IPS-NIHi11 (cell line): ENCODE measurements around the gene ZNF253.
"Not testable (repeated sequence)": the region's sequence is repeated elsewhere in the genome, so short reads cannot be mapped to it uniquely, and the experiment has no call there.

Experiments used
- DNase-seq: peaks from one replicate; pipeline ENCODE4 v3.0.0; 2012; ENCODE audit warnings: mixed read lengths, low spot score

Gene ZNF253

DNA sequence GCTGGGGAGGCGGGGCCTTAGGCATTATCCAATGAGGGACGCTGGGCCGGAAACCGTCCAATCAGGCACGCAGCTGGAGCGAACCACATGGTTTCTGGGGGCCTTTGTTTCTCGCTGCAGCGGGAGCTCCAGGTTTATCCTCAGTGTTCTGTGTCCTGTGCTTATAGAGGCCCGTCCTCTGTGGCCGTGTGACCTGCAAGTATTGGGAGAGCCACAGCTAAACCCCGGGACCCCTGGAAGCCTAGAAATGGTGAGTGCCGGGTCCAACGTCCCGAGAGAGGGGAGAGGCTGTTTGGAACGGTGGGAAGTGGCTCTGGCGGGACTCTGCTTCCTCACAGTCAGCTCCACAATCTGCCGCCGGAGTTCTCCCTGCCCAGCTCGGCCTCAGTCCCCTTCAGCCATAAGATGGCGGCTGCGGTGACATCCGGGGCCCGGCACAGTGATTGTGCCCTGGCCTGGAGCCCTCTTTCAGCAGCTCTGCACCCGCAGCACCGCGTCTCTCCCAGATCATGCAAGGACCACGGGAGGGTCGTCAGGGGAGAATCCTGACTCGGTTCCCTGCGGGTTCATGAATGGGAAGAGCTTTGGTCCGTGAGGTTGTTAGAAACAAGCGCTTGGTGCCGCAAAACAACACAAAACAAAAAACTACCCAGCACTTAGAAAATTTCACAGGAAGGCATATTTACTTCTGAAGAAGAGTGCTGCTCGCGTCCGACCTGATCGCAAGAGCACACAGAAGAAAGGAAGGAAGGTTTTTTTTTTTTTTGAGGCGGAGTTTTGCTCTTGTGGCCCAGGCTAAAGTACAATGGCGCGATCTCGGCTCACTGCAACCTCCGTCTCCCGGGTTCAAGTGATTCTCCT lies at the start of gene ZNF253:
Gene ZNF253, plus strand, starts transcription at position 133 of the 861 bp plus-strand sequence. Its CDS starts 115 bp downstream, at position 248.
- peak; percentile 84 for DNase-seq

DNA sequence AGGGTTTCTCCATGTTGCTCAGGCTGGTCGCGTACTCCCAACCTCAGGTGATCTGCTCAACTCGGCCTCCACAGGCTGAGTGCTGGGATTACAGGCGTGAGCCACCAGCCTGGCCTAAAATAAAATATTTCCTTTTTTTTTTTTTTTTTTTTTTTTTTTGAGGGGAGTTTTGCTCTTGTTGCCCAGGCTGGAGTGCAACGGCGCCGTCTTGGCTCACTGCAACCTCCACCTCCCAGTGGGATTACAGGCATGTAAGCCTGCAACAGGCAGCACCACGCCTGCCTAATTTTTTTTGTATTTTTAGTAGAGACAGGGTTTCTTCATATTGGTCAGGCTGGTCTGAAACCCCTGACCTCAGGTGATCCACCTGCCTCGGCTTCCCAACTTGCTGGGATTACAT lies 49.0 kb upstream of the ZNF253 start:
- DNase-seq: no peak

- no peak for DNase-seq
Measured at GRCh38 chr19:19817357-19817756, 48.3 kb upstream of the ZNF253 start.

DNA sequence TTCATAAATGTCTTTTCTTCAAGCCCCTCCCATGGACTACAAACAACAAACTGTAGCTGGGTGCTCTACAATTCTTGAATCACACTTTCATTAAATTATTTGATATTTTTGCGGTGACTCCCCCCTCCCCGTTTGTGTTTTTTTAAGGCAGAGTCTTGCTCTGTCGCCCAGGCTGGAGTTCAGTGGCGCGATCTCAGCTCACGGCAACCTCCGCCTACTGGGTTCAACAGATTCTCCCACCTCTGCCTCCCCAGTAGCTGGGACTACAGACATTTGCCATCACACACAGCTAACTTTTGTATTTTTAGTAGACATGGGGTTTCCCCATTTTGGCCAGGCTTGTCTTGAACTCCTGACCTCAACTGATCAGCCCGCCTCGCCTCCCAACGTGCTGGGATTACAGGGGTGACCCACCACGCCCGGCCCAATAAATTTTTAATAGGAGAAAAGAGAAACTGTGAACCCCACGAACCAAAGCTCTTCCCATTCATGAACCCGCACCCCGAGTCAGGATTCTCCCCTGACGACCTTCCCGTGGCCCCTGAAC lies 44.8 kb upstream of the ZNF253 start:
- DNase-seq: no peak

GRCh38 chr19:19821366-19821951 lies 44.2 kb upstream of the ZNF253 start, which contains the start of gene ZNF506:
ZNF506 (minus strand) TSS chr19:19821750; CDS start chr19:19821603, 147 bp downstream.
- DNase-seq: peak; percentile 90

DNA sequence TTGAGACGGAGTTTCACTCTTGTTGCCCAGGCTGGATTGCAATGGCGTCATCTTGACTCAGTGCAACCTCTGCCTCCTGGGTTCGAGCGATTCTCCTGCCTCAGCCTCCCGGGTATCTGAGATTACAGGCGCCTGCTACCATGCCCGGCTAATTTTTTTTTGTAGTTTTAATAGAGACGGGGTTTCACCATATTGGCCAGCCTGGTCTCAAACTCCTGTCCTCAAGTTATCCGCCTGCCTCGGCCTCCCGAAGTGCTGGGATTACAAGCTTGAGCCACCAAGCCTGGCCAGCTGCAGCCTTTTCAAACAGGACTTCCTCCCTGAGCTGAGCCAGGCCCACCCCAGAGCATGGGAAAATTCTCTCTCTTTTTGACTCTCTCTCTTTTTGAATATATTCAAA lies 43.7 kb upstream of the ZNF253 start:
- DNase-seq: not testable (repeated sequence)

- DNase-seq: no peak
Measured at GRCh38 chr19:19823916-19824315, 41.8 kb upstream of the ZNF253 start.

DNA sequence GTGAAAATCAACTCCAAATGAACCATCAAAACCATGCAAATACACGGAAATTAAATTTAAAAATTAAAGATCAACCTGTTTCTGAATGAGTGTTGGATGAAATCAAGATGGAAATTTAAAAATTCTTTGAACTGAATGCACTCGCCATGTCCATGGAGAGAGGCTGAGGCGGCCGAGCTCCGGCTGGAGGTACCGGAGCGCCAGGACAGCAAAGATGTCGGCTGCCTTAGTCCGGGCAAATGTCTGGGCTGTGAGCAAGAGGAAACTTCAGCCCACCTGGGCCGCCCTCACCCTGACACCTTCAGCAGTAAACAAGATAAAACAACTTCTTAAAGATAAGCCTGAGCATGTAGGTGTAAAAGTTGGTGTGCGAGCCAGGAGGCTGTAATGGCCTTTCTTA lies 38.8 kb upstream of the ZNF253 start:
- no peak for DNase-seq

DNA sequence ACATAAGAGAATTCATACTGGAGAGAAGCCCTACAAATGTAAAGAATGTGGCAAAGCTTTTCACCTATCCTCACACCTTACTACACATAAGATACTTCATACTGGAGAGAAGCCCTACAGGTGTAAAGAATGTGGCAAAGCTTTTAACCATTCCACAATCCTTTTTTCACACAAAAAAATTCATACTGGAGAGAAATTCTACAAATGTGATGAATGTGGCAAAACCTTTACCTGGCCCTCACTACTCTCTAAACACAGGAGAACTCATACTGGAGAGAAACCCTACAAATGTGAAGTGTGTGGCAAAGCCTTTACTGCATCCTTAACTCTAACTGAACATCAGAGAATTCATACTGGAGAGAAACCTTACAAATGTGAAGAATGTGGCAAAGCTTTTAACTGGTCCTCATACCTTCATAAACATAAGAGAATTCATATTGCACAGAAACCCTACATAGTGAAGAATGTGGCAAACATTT lies 30.1 kb upstream of the ZNF253 start:
- no peak for DNase-seq

DNA sequence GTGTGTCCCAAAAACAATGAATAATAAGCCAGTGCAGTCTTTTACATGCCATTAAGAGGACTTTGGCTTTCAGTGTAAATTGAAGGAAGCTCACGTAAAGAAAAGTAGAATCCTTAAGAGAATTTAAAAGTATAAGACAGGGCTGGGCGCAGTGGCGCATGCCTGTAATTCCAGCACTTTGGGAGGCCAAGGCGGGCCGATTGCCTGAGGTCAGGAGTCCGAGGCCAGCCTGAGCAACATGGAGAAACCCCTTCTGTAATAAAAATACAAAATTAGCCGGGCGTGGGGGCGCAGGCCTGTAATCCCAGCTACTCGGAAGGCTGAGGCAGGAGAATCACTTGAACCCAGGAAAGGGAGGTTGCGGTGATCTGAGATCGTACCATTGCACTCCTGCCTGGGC lies 17.9 kb upstream of the ZNF253 start:
- no peak for DNase-seq

DNA sequence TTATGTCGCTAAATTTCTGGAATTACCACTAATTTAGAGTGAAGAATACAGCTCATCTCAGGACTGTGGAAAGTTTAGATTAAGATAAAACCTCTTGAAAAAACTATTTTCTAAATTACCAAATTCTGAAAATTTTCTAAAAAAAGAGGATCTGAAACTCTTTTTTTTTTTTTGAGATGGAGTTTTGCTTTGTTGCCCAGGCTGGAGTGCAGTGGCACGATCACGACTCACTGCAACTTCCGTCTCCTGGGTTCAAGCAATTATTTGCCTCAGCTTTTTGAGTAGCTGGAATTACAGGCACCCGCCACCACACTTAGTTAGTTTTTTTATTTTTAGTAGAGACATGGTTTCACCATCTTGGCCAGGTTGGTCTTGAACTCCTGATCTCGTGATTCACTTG lies 16.6 kb upstream of the ZNF253 start:
- no peak for DNase-seq

DNA sequence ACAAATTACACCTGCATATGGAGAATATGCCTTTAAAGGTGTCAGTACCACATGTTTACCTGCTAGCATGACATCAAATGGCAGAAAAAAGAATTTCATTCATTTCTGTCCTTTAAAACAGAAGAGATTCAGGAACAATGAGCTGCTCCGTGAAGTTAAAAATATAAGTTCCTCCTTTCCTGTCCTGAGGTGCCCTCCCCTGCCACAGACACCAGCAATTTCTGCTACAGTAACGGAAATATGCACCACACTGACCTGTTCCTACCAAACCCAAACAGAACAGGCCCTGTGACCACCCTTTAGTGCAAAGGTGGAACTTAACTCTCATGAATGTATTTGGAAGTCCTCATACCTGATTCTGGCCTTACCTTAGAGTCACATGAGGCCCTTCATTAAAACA lies 13.9 kb upstream of the ZNF253 start:
- DNase-seq: not testable (repeated sequence)

- DNase-seq: no peak
Measured at GRCh38 chr19:19858751-19859150, 6.9 kb upstream of the ZNF253 start.

GRCh38 chr19:19860756-19861390 lies 4.8 kb upstream of the ZNF253 start:
- peak; percentile 84 for DNase-seq

- peak; percentile 79 for DNase-seq
Measured at GRCh38 chr19:19866611-19867248, 1.0 kb downstream of the ZNF253 start.

GRCh38 chr19:19870086-19870485 lies 4.4 kb downstream of the ZNF253 start:
- DNase-seq: not testable (repeated sequence)

GRCh38 chr19:19871932-19872331 lies 6.2 kb downstream of the ZNF253 start:
- DNase-seq: no peak

- DNase-seq: no peak
Measured at GRCh38 chr19:19873381-19873780, 7.7 kb downstream of the ZNF253 start.

- DNase-seq: no peak
Measured at GRCh38 chr19:19877724-19878123, 12.0 kb downstream of the ZNF253 start.

GRCh38 chr19:19884583-19884982 lies 18.9 kb downstream of the ZNF253 start:
- no peak for DNase-seq

GRCh38 chr19:19892055-19892941 lies 26.6 kb downstream of the ZNF253 start:
- not testable (repeated sequence) for DNase-seq
